Neuron (in vitro differentiated cells): Measurements from ENCODE around the gene IQCE.

Experiments
- H2AFZ ChIP-seq: one replicate; pipeline ENCODE4 v1.6.1; 2013; ENCODE audit warnings: low read depth, mild to moderate bottlenecking, inconsistent platforms, low read length, moderate library complexity
- H3K27me3 ChIP-seq: one replicate; pipeline ENCODE4 v1.6.1; 2013; ENCODE audit warnings: low read length; ENCODE audit not compliant: insufficient read depth
- H3K36me3 ChIP-seq: one replicate; pipeline ENCODE4 v1.6.1; 2013; ENCODE audit warnings: low read length; ENCODE audit not compliant: insufficient read depth
- H3K4me1 ChIP-seq: one replicate; pipeline ENCODE4 v1.6.1; 2013; ENCODE audit warnings: low read length; ENCODE audit not compliant: insufficient read depth
- H3K4me3 ChIP-seq: 2 replicates; pipeline ENCODE4 v1.5.1; 2013; ENCODE audit warnings: mild to moderate bottlenecking, low read length, moderate library complexity
- H3K9me3 ChIP-seq: one replicate; pipeline ENCODE4 v1.6.1; 2013; ENCODE audit warnings: low read length

IQCE gene

DNA sequence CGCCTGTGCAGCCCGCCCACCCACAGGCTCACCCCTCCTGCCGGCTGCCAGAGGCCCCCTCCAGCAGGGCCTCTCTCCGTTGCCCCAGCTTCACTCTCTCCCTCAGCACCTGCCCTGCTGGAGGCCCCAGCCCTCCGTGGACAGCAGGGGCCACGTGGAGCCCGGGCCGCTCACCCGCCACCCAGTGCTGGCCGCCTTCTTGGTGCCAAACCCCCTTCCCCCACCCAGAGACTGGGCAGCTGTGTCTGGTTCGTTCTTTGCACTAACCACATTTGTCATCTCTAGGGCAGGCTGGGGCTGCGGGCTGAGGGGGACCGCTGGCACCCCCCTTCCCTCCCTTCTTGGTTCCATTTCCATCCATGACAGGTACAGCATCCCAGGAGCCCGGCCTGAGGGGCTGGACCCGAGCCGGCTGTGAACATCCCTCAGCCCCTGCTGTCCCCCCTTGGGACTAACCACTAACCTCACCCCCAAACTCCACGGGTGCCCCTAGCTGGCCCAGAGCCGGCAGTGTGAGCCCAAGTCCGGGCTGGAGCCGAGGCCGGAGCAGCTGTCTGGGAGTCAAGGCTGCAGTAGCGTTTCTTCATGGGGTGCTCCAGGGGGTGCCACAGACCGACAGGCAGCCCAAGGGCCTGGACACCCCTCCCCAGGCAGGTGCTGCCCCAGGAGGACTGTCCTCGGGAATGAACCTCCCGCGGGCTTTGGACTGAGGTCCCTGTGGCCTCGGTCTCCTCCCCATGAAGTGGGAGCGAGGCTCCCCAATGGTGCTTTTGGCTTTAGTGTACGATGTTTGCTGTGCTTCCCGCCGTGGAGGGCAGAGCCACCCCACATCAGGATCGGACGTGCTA is 103.7 kb downstream of the IQCE start:
- Histone ChIP-seq H3K27me3 (no peaks in the 10 kb centered on the region), H3K36me3 (peaks cover 24% of the 10 kb centered on the region), H2AFZ (no peak overlapping the region), H3K9me3 (peaks cover 2% of the 10 kb centered on the region), H3K4me3 (no peak overlapping the region), H3K4me1 (no peaks in the 10 kb centered on the region)

DNA sequence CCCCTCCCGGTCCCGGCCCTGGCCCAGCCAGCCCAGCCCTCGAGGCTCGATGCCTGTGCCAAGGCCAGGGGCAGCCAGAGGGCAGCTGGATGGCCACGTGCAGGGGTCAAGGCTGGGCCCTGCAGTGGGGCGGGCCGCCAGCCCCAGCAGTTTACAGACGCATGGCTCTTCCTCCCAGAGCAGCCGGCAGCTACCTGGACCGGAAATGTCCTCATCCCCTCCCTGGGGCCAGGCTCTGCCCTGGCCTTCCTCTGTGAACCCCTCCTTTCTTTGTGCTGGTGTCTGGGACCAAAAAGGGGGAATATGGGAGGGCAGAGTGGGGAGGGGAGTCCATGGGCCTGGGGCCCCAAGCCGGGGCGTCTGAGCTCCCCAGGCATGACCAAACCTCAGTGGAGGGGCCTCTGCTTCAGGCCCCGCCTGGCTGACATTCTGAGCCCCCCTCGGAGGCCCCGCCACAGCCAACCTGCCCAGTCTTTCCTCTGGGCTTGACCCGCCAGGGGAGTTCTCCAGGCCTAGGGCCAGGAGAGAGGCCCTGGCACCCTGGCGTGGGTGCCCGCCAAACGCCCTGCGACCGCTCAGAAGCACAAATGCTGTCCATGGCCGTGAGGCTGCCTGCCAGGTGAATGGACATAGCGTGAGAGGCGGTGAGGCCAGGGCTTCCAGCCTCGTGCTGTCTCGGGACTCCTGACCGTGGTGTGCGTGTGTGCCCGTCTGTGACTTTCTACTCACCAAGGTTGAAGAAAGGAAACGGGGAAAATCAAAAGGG is 104.5 kb downstream of the IQCE start:
- Histone ChIP-seq H3K36me3 (peaks cover 17% of the 10 kb centered on the region), H3K4me3 (no peak overlapping the region), H2AFZ (no peak overlapping the region), H3K9me3 (peaks cover 2% of the 10 kb centered on the region), H3K4me1 (no peaks in the 10 kb centered on the region), H3K27me3 (no peaks in the 10 kb centered on the region)

DNA sequence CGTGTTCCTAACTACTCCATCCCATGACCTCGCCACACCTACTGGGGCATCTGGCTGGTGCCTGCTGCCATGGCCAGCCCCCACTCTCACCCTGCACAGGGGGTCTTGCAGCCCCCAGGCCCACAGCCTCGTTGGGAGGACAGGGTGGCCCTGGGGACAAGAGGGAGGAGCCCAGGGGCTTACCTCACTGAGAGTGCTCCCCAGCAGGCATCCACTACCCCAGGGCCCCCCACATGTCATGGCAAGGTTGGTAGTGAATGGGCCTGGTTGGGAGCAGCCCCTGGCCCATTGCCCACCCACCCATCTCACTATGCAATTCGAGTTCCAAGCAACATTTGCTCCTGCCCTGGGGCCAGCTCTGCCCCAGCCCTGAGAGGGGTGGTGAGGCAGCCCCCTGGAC is 105.2 kb downstream of the IQCE start:
- Histone ChIP-seq H2AFZ (no peak overlapping the region), H3K9me3 (peaks cover 2% of the 10 kb centered on the region), H3K27me3 (no peaks in the 10 kb centered on the region), H3K4me3 (no peak overlapping the region), H3K4me1 (no peaks in the 10 kb centered on the region), H3K36me3 (peaks cover 15% of the 10 kb centered on the region)
